IMR-90 (cell line): ENCODE data around the gene LRRC14B.
A peak's percentile ranks its signal among the peaks of the same experiment; 100 is the strongest.

Source experiments
- MAFK ChIP-seq: IDR thresholded peaks from 2 replicates; pipeline ENCODE4 v1.6.1; 2012; ENCODE audit warnings: low read depth, low read length, improper control_type of control experiment
- POLR2A ChIP-seq: IDR thresholded peaks from 2 replicates; pipeline ENCODE4 v1.6.1; 2012; ENCODE audit warnings: mild to moderate bottlenecking, low read depth, low read length
- RAD21 ChIP-seq: IDR thresholded peaks from 2 replicates; pipeline ENCODE4 v1.6.1; 2012; ENCODE audit warnings: low read length, improper control_type of control experiment
- RFX5 ChIP-seq: IDR thresholded peaks from 2 replicates; pipeline ENCODE4 v1.8.0; 2012; ENCODE audit warnings: low read depth, mild to moderate bottlenecking, low read length, moderate library complexity
- SMC3 ChIP-seq: fragments of 150-350 bp; IDR thresholded peaks from 2 replicates; pipeline ENCODE4 v1.6.1; 2016; ENCODE audit warnings: low read depth, mild to moderate bottlenecking, antibody characterized with exemption, low read length, moderate library complexity
- TF ChIP-seq, protein P1 (sequence below): conservative IDR thresholded peaks from 2 replicates; pipeline ENCODE4 v1.5.1; 2012; ENCODE audit warnings: mild to moderate bottlenecking, low read depth, low read length, improper control_type of control experiment
- TF ChIP-seq, protein P2 (sequence below): fragments of 150-350 bp; IDR thresholded peaks from 2 replicates; pipeline ENCODE4 v1.6.1; 2017; ENCODE audit warnings: mild to moderate bottlenecking, antibody characterized with exemption, low read length, low read depth
- TF ChIP-seq, protein P3 (sequence below): fragments of 150-350 bp; IDR thresholded peaks from 2 replicates; pipeline ENCODE4 v1.6.1; 2016; ENCODE audit warnings: low read depth, mild to moderate bottlenecking, low read length, moderate library complexity, borderline replicate concordance

DNA sequence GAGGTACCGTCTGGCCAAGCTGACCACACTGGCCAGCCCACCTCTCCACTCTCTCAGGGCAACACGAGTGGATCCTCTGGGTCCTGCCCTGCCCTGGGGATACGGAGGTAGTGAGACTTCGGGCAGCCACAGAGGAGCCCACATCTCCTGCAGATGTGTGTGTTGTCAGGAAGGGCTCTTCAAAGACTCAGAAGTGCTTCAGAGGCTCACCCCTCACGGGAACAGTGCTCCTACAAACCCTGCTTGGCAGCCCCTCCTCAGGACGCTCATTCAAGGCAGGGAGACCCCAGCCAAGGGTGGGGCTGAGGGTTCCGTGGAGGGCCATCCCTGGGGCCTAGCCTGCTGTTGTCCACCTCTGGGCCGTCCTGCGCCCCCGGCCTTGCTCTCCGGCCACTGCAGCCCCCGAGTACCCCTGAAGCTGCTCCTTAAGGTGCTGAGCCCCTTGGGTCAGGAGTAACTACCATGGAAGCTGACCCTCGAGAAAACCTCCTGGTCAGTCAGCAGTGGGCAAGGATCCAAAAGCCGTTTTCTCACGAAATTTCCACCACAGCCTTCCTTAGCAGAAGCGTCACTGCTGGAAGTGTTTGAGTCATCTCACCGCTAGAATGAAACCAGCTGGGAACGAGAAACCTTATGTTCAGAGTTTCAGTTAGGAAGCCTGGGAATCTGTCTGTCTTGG lies 23.2 kb upstream of the LRRC14B start:
- peak; percentile 34; the same call in 1 of the 2 replicates for TF ChIP-seq POLR2A
- TF ChIP-seq, protein P1, sequence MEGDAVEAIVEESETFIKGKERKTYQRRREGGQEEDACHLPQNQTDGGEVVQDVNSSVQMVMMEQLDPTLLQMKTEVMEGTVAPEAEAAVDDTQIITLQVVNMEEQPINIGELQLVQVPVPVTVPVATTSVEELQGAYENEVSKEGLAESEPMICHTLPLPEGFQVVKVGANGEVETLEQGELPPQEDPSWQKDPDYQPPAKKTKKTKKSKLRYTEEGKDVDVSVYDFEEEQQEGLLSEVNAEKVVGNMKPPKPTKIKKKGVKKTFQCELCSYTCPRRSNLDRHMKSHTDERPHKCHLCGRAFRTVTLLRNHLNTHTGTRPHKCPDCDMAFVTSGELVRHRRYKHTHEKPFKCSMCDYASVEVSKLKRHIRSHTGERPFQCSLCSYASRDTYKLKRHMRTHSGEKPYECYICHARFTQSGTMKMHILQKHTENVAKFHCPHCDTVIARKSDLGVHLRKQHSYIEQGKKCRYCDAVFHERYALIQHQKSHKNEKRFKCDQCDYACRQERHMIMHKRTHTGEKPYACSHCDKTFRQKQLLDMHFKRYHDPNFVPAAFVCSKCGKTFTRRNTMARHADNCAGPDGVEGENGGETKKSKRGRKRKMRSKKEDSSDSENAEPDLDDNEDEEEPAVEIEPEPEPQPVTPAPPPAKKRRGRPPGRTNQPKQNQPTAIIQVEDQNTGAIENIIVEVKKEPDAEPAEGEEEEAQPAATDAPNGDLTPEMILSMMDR, result no peak
- TF ChIP-seq, protein P2, sequence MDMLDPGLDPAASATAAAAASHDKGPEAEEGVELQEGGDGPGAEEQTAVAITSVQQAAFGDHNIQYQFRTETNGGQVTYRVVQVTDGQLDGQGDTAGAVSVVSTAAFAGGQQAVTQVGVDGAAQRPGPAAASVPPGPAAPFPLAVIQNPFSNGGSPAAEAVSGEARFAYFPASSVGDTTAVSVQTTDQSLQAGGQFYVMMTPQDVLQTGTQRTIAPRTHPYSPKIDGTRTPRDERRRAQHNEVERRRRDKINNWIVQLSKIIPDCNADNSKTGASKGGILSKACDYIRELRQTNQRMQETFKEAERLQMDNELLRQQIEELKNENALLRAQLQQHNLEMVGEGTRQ, result no peak
- no peak for TF ChIP-seq RFX5
- peak; percentile 25; the same call in 1 of the 2 replicates for TF ChIP-seq MAFK
- no peak for TF ChIP-seq SMC3
- TF ChIP-seq, protein P3, sequence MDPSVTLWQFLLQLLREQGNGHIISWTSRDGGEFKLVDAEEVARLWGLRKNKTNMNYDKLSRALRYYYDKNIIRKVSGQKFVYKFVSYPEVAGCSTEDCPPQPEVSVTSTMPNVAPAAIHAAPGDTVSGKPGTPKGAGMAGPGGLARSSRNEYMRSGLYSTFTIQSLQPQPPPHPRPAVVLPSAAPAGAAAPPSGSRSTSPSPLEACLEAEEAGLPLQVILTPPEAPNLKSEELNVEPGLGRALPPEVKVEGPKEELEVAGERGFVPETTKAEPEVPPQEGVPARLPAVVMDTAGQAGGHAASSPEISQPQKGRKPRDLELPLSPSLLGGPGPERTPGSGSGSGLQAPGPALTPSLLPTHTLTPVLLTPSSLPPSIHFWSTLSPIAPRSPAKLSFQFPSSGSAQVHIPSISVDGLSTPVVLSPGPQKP, result no peak
- TF ChIP-seq RAD21, result no peak
